ENCODE data around the gene CPSF4. TPM values are rescaled to one million over a fixed set of nuclear protein-coding genes. Genes with fewer than 3 reads are reported as not detected.

CPSF4 gene
- total RNA-seq, 1 experiment from 2014 or later, result 34.9 TPM

- no peak for DNase-seq (ENCODE audit: low read depth)
These were observed 10.1 kb downstream of the CPSF4 start for GRCh38 chr7:99448855-99449254.

GRCh38 chr7:99449326-99449725 is 10.6 kb downstream of the CPSF4 start:
- no peak for DNase-seq (ENCODE audit: low read depth)

- DNase-seq (ENCODE audit: low read depth), result no peak
These were observed 13.2 kb downstream of the CPSF4 start for GRCh38 chr7:99451936-99452335.

- DNase-seq (ENCODE audit: low read depth), result no peak
These were observed 13.8 kb downstream of the CPSF4 start for GRCh38 chr7:99452541-99452940.

GRCh38 chr7:99453105-99453504 is 14.4 kb downstream of the CPSF4 start:
- no peak for DNase-seq (ENCODE audit: low read depth)

- DNase-seq (ENCODE audit: low read depth), result no peak
These were observed 17.1 kb downstream of the CPSF4 start for GRCh38 chr7:99455874-99456273.

- DNase-seq (ENCODE audit: low read depth), result no peak
These were observed 17.5 kb downstream of the CPSF4 start for GRCh38 chr7:99456288-99456687.

- DNase-seq (ENCODE audit: low read depth), result no peak
These were observed 18.4 kb downstream of the CPSF4 start for GRCh38 chr7:99457050-99457649.

GRCh38 chr7:99457650-99458493 is 19.1 kb downstream of the CPSF4 start:
- DNase-seq (ENCODE audit: low read depth), result no peak

GRCh38 chr7:99459087-99459486 is 20.3 kb downstream of the CPSF4 start:
- peak; percentile 30 for DNase-seq (ENCODE audit: low read depth)

- no peak for DNase-seq (ENCODE audit: low read depth)
These were observed 21.9 kb downstream of the CPSF4 start for GRCh38 chr7:99460651-99461050.

GRCh38 chr7:99461221-99461620 is 22.5 kb downstream of the CPSF4 start:
- DNase-seq (ENCODE audit: low read depth), result no peak

- DNase-seq (ENCODE audit: low read depth), result no peak
These were observed 26.7 kb downstream of the CPSF4 start for GRCh38 chr7:99465421-99465768.

GRCh38 chr7:99468336-99468918 is 29.7 kb downstream of the CPSF4 start:
- no peak for DNase-seq (ENCODE audit: low read depth)

- no peak for DNase-seq (ENCODE audit: low read depth)
These were observed 30.8 kb downstream of the CPSF4 start for GRCh38 chr7:99469381-99470065.

- DNase-seq (ENCODE audit: low read depth), result peak; percentile 97
These were observed 34.0 kb downstream of the CPSF4 start, which contains the start of gene ZNF789 for GRCh38 chr7:99472561-99473314. TSS of gene ZNF789 (plus strand) at chr7:99472890. CDS start at chr7:99476457, 3,567 bp downstream.

GRCh38 chr7:99473315-99473596 is 34.5 kb downstream of the CPSF4 start:
- DNase-seq (ENCODE audit: low read depth), result peak; percentile 78

GRCh38 chr7:99476107-99476506 is 37.4 kb downstream of the CPSF4 start:
- no peak for DNase-seq (ENCODE audit: low read depth)

GRCh38 chr7:99478464-99479440 is 40.0 kb downstream of the CPSF4 start:
- DNase-seq (ENCODE audit: low read depth), result no peak

- DNase-seq (ENCODE audit: low read depth), result no peak
These were observed 46.4 kb downstream of the CPSF4 start for GRCh38 chr7:99485094-99485493.

GRCh38 chr7:99489235-99489634 is 50.5 kb downstream of the CPSF4 start:
- no peak for DNase-seq (ENCODE audit: low read depth)
